ENCODE results near the gene CDK6.

DNA sequence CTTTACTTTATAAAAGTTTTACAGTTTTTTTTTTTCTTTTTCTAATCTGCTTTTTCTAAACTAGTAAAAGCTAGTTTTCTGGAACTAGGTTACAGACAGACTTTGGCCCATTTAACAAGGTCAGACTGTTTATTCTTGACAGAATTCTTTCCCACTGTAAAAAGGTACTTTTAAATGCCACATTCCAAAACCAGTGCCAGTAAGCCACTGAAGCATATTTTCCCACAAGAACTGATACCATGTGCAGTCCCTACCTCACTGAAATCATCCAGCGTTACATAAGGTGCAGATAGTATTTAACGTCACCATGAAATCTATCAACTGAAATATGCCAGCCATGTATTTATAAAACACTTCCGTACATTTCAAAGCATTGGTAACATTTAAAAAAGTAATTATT, 121.6 kb downstream of the CDK6 start:
- TF ChIP-seq POLR2A (IDR thresholded peaks at IDR 0.05): no peak
- TF ChIP-seq, protein P1, sequence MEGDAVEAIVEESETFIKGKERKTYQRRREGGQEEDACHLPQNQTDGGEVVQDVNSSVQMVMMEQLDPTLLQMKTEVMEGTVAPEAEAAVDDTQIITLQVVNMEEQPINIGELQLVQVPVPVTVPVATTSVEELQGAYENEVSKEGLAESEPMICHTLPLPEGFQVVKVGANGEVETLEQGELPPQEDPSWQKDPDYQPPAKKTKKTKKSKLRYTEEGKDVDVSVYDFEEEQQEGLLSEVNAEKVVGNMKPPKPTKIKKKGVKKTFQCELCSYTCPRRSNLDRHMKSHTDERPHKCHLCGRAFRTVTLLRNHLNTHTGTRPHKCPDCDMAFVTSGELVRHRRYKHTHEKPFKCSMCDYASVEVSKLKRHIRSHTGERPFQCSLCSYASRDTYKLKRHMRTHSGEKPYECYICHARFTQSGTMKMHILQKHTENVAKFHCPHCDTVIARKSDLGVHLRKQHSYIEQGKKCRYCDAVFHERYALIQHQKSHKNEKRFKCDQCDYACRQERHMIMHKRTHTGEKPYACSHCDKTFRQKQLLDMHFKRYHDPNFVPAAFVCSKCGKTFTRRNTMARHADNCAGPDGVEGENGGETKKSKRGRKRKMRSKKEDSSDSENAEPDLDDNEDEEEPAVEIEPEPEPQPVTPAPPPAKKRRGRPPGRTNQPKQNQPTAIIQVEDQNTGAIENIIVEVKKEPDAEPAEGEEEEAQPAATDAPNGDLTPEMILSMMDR (IDR thresholded peaks at IDR 0.05): no peak

All from transverse colon (tissue), 3 donors.